Glutamatergic neuron (in vitro differentiated cells): ENCODE measurements around the gene YIPF4. TPM values are rescaled to one million over a fixed set of nuclear protein-coding genes. Genes with fewer than 3 reads are reported as not detected.
"Not testable (repeated sequence)": the region's sequence is repeated elsewhere in the genome, so short reads cannot be mapped to it uniquely, and the experiment has no call there.

Source experiments
- DNase-seq: peaks from one replicate; pipeline ENCODE4 v3.0.0; 2022
- H3K27ac Mint-ChIP-seq: one replicate; pipeline ENCODE4 v1.8.0; 2020; ENCODE audit warnings: mild to moderate bottlenecking, mixed read lengths, inconsistent platforms; ENCODE audit not compliant: unreplicated experiment
- H3K27me3 Mint-ChIP-seq: one replicate; pipeline ENCODE4 v1.8.0; 2020; ENCODE audit warnings: mild to moderate bottlenecking, moderate library complexity, mixed read lengths, inconsistent platforms; ENCODE audit not compliant: unreplicated experiment
- H3K36me3 Mint-ChIP-seq: one replicate; pipeline ENCODE4 v1.8.0; 2020; ENCODE audit warnings: mild to moderate bottlenecking, mixed read lengths, inconsistent platforms; ENCODE audit not compliant: unreplicated experiment
- H3K4me1 Mint-ChIP-seq: one replicate; pipeline ENCODE4 v1.8.0; 2020; ENCODE audit warnings: mild to moderate bottlenecking, low read depth, mixed read lengths, inconsistent platforms; ENCODE audit not compliant: unreplicated experiment
- H3K4me3 Mint-ChIP-seq: one replicate; pipeline ENCODE4 v1.8.0; 2020; ENCODE audit warnings: mild to moderate bottlenecking, mixed read lengths, inconsistent platforms; ENCODE audit not compliant: unreplicated experiment
- H3K9me3 Mint-ChIP-seq: one replicate; pipeline ENCODE4 v1.8.0; 2020; ENCODE audit warnings: mild to moderate bottlenecking, moderate library complexity, mixed read lengths, inconsistent platforms; ENCODE audit not compliant: unreplicated experiment
- total RNA-seq: library from RNA; stranded (reverse); fragmentation: NEBNext Ultra II Directional; extraction: Animal tissue kit (Norgen Biotek cat#: 25700); gene quantifications from one replicate; pipeline ENCODE4 v1.2.1, GENCODE V29; 2021; ENCODE audit not compliant: unreplicated experiment
- TF ChIP-seq, protein P1 (sequence below): fragments of 200-600 bp; sonication (generic); IDR thresholded peaks from one replicate; pipeline ENCODE4 v1.5.0; 2021; ENCODE audit not compliant: partially characterized antibody, unreplicated experiment

YIPF4 gene
- total RNA-seq, 1 donor from 2014 or later: 50.2 TPM

DNA sequence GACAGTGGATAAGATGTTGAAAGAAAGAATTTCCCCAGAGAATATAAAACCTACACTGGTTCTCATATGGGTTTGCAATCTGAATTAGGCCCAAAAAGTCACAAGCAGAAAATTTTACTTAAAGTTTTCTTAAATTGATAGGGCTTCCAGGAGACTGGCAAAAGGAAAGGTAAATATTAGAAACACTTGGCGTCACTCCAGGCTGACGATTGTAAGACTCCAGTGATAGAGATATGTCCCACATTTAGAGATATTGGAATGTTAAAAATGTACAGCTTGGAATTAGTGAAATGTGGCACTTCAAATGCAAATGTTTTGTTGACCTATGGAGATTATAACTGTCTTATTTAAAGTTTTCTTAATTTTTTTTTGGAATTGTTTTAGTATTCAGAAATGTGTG is 14.0 kb downstream of the YIPF4 start:
- TF ChIP-seq, protein P1, sequence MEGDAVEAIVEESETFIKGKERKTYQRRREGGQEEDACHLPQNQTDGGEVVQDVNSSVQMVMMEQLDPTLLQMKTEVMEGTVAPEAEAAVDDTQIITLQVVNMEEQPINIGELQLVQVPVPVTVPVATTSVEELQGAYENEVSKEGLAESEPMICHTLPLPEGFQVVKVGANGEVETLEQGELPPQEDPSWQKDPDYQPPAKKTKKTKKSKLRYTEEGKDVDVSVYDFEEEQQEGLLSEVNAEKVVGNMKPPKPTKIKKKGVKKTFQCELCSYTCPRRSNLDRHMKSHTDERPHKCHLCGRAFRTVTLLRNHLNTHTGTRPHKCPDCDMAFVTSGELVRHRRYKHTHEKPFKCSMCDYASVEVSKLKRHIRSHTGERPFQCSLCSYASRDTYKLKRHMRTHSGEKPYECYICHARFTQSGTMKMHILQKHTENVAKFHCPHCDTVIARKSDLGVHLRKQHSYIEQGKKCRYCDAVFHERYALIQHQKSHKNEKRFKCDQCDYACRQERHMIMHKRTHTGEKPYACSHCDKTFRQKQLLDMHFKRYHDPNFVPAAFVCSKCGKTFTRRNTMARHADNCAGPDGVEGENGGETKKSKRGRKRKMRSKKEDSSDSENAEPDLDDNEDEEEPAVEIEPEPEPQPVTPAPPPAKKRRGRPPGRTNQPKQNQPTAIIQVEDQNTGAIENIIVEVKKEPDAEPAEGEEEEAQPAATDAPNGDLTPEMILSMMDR: no peak
- Mint-ChIP-seq H3K27ac (no peak overlapping the region), H3K36me3 (peaks cover 7% of the 10 kb centered on the region), H3K4me3 (no peak overlapping the region), H3K27me3 (no peaks in the 10 kb centered on the region), H3K9me3 (peaks cover 2% of the 10 kb centered on the region), H3K4me1 (peaks cover 3% of the 10 kb centered on the region)
- DNase-seq: no peak

- H3K36me3 Mint-ChIP-seq, H3K9me3 Mint-ChIP-seq, H3K4me3 Mint-ChIP-seq, H3K4me1 Mint-ChIP-seq, H3K27me3 Mint-ChIP-seq, DNase-seq: not testable (repeated sequence)
- H3K27ac Mint-ChIP-seq: peak overlapping the region; percentile 64
Observed at GRCh38 chr2:32293493-32293892, 15.8 kb downstream of the YIPF4 start.

- H3K9me3 Mint-ChIP-seq, H3K4me1 Mint-ChIP-seq, H3K27me3 Mint-ChIP-seq, H3K4me3 Mint-ChIP-seq, DNase-seq, H3K27ac Mint-ChIP-seq, H3K36me3 Mint-ChIP-seq: not testable (repeated sequence)
Observed at GRCh38 chr2:32293966-32294562, 16.4 kb downstream of the YIPF4 start.

DNA sequence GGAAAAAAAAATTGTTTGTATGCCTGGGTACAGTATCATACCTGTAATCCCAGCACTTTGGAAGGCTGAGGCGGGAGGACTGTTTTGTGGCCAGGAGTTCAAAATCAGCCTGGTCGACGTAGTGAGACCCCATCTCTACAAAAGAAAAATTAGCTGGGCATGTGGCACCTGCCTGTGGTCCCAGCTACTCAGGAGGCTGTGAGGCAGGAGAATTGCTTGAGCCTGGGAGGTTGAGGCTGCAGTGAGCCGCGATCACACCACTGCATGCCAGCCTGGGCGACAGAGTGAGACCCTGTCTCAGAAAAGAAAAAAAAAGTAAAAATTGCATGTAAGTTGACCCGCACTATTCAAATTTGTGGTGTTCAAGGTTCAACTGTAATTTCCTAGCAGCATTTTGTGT is 32.9 kb downstream of the YIPF4 start:
- Mint-ChIP-seq H3K36me3 (no peaks in the 10 kb centered on the region), H3K27me3 (no peaks in the 10 kb centered on the region)

DNA sequence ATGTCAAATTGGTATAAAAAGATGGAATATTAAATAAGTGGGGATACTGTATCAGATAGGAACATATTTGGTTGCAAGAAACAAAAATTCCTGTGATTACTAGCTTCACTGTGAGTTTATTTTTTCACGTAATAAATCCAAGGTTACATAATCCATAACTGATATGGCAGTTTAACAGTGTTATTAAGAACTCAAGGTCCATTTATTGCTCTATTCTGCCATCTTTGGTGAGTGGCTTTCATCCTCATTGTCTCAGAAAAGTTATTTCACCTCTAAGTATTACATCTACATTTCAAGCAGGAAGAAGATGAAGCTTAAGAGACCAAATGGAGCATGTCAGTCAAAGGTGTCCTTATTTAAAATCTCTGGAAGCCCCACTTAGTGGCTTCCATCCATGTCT is 37.2 kb downstream of the YIPF4 start:
- no peaks in the 10 kb centered on the region for H3K36me3 Mint-ChIP-seq
- no peaks in the 10 kb centered on the region for H3K27me3 Mint-ChIP-seq

More for the DNA sequence above, 32.9 kb downstream of the YIPF4 start:
- H3K27ac Mint-ChIP-seq: no peak overlapping the region
- H3K4me1 Mint-ChIP-seq: no peaks in the 10 kb centered on the region
- H3K4me3 Mint-ChIP-seq: no peak overlapping the region
- no peaks in the 10 kb centered on the region for H3K9me3 Mint-ChIP-seq
- TF ChIP-seq, protein P1: no peak
- no peak for DNase-seq

DNA sequence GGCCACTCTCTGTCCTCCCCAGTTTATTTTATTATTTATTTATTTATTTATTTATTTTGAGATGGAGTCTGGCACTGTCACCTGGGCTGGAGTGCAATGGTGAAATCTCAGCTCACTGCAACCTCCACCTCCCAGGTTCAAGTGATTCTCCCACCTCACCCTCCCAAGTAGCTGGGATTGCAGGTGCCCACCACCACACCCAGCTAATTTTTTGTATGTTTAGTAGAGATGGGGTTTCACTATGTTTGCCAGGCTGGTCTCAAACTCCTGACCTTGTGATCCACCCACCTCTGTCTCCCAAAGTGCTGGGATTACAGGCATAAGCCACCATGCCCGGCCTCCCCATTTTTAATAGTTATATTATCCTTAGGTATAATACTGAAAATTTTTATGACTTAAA is 51.0 kb downstream of the YIPF4 start:
- H3K27ac Mint-ChIP-seq, H3K4me1 Mint-ChIP-seq, H3K4me3 Mint-ChIP-seq, H3K9me3 Mint-ChIP-seq, H3K27me3 Mint-ChIP-seq, H3K36me3 Mint-ChIP-seq, DNase-seq: not testable (repeated sequence)

More for the DNA sequence above, 37.2 kb downstream of the YIPF4 start:
- TF ChIP-seq, protein P1: no peak
- no peaks in the 10 kb centered on the region for H3K4me1 Mint-ChIP-seq
- H3K9me3 Mint-ChIP-seq: no peaks in the 10 kb centered on the region
- H3K4me3 Mint-ChIP-seq: no peak overlapping the region
- no peak for DNase-seq
- H3K27ac Mint-ChIP-seq: no peak overlapping the region

DNA sequence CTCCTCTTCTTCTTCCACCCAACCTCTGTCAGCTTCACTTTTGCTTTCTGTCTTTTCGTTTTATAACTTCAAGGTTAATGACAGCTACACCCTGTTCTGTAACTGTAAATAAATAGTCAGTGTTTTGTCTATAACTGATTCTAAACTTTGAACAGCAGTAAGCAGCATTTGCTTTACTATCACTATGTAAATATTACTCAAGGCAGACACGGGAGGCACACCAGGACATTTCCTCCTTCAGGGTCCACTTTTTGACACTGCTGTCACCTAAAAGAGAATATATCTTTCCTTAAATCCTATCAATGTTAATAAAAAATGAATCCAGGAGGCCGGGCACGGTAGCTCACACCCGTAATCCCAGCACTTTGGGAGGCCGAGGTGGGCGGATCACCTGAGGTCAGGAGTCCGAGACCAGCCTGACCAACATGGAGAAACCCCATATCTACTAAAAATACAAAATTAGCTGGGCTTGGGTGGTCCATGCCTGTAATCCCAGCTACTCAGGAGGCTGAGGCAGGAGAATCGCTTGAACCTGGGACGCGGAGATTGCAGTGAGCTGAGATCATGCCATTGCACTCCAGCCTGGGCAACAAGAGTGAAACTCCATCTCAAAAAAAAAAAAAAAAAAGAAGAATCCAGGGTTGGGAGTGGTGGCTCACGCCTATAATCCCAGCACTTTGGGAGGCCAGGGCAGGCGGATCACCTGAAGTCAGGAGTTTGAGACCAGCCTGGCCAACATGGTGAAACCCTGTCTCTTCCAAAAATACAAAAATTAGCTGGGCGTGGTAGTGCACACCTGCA is 51.7 kb downstream of the YIPF4 start:
- not testable (repeated sequence) for H3K27me3 Mint-ChIP-seq, H3K9me3 Mint-ChIP-seq, H3K36me3 Mint-ChIP-seq, H3K4me1 Mint-ChIP-seq, DNase-seq, H3K4me3 Mint-ChIP-seq, H3K27ac Mint-ChIP-seq
